ENCODE measurements around the gene KIAA1217.

KIAA1217 gene

DNA sequence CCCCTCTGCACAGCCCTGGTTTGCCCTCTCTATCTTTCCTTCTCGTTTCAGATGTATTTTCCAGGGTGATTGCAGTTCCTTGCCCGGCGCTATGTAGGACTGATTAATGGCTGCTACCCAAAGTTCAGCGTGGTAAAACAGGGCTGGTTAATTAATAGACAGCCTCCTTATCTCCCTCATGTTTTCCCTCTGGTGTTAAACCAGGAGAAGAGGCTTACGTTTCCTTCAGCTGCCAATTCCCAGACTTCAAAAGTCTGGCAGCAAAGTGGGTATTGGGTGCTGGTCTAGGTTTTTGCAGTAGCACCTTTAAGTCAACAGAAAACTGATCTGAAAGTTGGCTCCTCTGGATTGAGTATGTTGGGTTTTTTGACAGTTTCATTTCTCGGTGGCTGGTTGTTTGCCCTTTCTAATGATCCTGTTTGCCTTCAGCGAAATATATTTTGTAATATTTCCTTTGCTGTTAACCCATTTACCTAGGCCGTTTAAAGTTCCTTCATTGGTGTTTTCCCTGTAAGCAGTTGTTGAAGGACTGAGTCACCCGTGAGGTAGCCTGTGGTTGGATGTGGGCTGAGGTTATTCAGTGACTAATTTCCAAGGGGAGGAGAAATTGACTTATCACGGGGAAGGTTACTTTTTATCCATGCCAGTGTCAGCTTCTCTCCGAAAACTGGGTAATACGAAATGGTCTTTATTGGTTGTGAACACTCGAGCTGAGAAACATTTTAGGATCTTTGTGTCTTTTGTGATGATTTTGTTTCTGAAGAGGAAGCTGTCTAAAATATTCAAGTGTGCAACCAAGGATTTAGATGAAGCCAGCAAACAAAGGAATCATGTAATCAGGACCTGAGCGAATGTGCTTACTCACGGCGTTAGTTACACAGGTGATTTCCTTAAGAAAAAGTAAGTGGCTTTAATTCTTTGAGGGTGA is 257.2 kb downstream of the KIAA1217 start:
- peaks cover 30 to 31% of the 10 kb centered on the region in 2 donors for H3K4me1 ChIP-seq (ENCODE audit: control insufficient read depth in 1 of 2, insufficient read depth in 2 of 2, low read length in 2 of 2)
- no peaks in the 10 kb centered on the region for H3K27me3 ChIP-seq (ENCODE audit: control insufficient read depth in 1 of 2, insufficient read depth in 2 of 2, low read length in 2 of 2)
- H3K4me3 ChIP-seq (ENCODE audit: low read depth in 1 of 2, low read length in 2 of 2) = peak overlapping the region; percentile 66 to 76
- peak overlapping the region; percentile 60 to 76 for H3K9ac ChIP-seq (ENCODE audit: low read depth in 1 of 2, low read length in 2 of 2)
- peak overlapping the region; percentile 81 for H3K27ac ChIP-seq (ENCODE audit: low read depth, low read length)
- peaks cover 0 to 3% of the 10 kb centered on the region in 2 donors for H3K36me3 ChIP-seq (ENCODE audit: control insufficient read depth in 1 of 2, insufficient read depth in 2 of 2, low read length in 2 of 2)
- H3K9me3 ChIP-seq (ENCODE audit: control insufficient read depth in 1 of 2, low read length in 2 of 2) = no peaks in the 10 kb centered on the region

DNA sequence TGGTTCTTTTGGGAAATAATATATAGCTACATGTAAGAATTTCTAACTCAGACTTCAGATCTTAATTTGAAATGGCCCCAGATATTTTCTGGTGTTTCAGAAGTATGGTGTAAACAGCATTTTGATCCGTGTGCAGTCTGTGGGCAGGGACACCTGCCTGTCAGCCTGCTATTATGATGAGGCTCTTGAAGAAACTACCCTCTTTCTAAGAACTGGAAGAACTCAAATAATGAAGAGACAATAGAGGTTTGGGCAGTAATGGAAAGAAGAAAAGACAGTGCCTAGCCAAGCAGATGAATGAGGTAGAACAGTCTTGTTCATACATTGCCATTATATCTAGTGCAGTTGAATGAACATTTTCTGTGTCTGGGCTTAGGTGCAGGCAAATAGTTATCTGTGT is 258.2 kb downstream of the KIAA1217 start:
- Histone ChIP-seq H3K27ac (ENCODE audit: low read depth, low read length) (peak overlapping the region; percentile 69), H3K4me3 (ENCODE audit: low read depth in 1 of 2, low read length in 2 of 2) (peak overlapping the region; percentile 66 to 76), H3K27me3 (ENCODE audit: control insufficient read depth in 1 of 2, insufficient read depth in 2 of 2, low read length in 2 of 2) (no peaks in the 10 kb centered on the region), H3K36me3 (ENCODE audit: control insufficient read depth in 1 of 2, insufficient read depth in 2 of 2, low read length in 2 of 2) (peaks cover 0 to 3% of the 10 kb centered on the region in 2 donors), H3K9ac (ENCODE audit: low read depth in 1 of 2, low read length in 2 of 2) (peak overlapping the region in 1 of 2 donors; percentile 76), H3K9me3 (ENCODE audit: control insufficient read depth in 1 of 2, low read length in 2 of 2) (no peaks in the 10 kb centered on the region), H3K4me1 (ENCODE audit: control insufficient read depth in 1 of 2, insufficient read depth in 2 of 2, low read length in 2 of 2) (peaks cover 30 to 31% of the 10 kb centered on the region in 2 donors)

DNA sequence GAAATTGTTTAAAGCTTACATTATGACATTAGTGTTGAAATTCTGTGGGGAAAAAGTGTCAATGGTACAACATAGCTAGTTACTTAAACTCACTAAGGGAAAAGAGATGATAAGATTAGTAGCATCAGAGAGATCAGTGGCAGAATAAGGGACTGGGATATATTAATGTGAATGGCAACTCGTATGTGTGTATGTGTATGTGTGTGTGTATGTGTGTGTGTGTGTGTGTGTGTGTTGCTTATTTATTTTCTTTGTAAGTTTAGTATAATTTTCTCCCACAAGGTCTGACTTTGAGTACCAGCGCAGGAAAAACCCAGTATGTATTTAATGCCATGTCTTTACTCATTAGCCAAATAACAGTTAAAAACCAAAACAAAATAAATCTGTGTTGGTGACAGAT is 258.7 kb downstream of the KIAA1217 start:
- Histone ChIP-seq H3K9ac (ENCODE audit: low read depth in 1 of 2, low read length in 2 of 2) (peak overlapping the region in 1 of 2 donors; percentile 76), H3K9me3 (ENCODE audit: control insufficient read depth in 1 of 2, low read length in 2 of 2) (no peaks in the 10 kb centered on the region), H3K27ac (ENCODE audit: low read depth, low read length) (peak overlapping the region; percentile 69), H3K4me1 (ENCODE audit: control insufficient read depth in 1 of 2, insufficient read depth in 2 of 2, low read length in 2 of 2) (peaks cover 25 to 31% of the 10 kb centered on the region in 2 donors), H3K4me3 (ENCODE audit: low read depth in 1 of 2, low read length in 2 of 2) (peak overlapping the region; percentile 66 to 76), H3K27me3 (ENCODE audit: control insufficient read depth in 1 of 2, insufficient read depth in 2 of 2, low read length in 2 of 2) (no peaks in the 10 kb centered on the region), H3K36me3 (ENCODE audit: control insufficient read depth in 1 of 2, insufficient read depth in 2 of 2, low read length in 2 of 2) (peaks cover 0 to 3% of the 10 kb centered on the region in 2 donors)

GRCh38 chr10:24468281-24468751 is 259.4 kb downstream of the KIAA1217 start:
- no peak overlapping the region for H3K27ac ChIP-seq (ENCODE audit: low read depth, low read length)
- peak overlapping the region; percentile 66 to 76 for H3K4me3 ChIP-seq (ENCODE audit: low read depth in 1 of 2, low read length in 2 of 2)
- H3K36me3 ChIP-seq (ENCODE audit: control insufficient read depth in 1 of 2, insufficient read depth in 2 of 2, low read length in 2 of 2) = peaks cover under 1 to 6% of the 10 kb centered on the region in 2 donors
- no peaks in the 10 kb centered on the region for H3K27me3 ChIP-seq (ENCODE audit: control insufficient read depth in 1 of 2, insufficient read depth in 2 of 2, low read length in 2 of 2)
- H3K4me1 ChIP-seq (ENCODE audit: control insufficient read depth in 1 of 2, insufficient read depth in 2 of 2, low read length in 2 of 2) = peaks cover 18 to 30% of the 10 kb centered on the region in 2 donors
- H3K9ac ChIP-seq (ENCODE audit: low read depth in 1 of 2, low read length in 2 of 2) = peak overlapping the region; percentile 48 to 76
- no peaks in the 10 kb centered on the region for H3K9me3 ChIP-seq (ENCODE audit: control insufficient read depth in 1 of 2, low read length in 2 of 2)

- Histone ChIP-seq H3K9ac (ENCODE audit: low read depth in 1 of 2, low read length in 2 of 2) (no peak overlapping the region), H3K36me3 (ENCODE audit: control insufficient read depth in 1 of 2, insufficient read depth in 2 of 2, low read length in 2 of 2) (peaks cover 9 to 16% of the 10 kb centered on the region in 2 donors), H3K27me3 (ENCODE audit: control insufficient read depth in 1 of 2, insufficient read depth in 2 of 2, low read length in 2 of 2) (no peaks in the 10 kb centered on the region), H3K4me1 (ENCODE audit: control insufficient read depth in 1 of 2, insufficient read depth in 2 of 2, low read length in 2 of 2) (peaks cover 11 to 14% of the 10 kb centered on the region in 2 donors), H3K27ac (ENCODE audit: low read depth, low read length) (no peak overlapping the region), H3K9me3 (ENCODE audit: control insufficient read depth in 1 of 2, low read length in 2 of 2) (no peaks in the 10 kb centered on the region), H3K4me3 (ENCODE audit: low read depth in 1 of 2, low read length in 2 of 2) (no peak overlapping the region)
Measured at GRCh38 chr10:24469993-24470392, 261.1 kb downstream of the KIAA1217 start.

- Histone ChIP-seq H3K9me3 (ENCODE audit: control insufficient read depth in 1 of 2, low read length in 2 of 2) (peaks cover 4 to 5% of the 10 kb centered on the region in 2 donors), H3K9ac (ENCODE audit: low read depth in 1 of 2, low read length in 2 of 2) (no peak overlapping the region), H3K27ac (ENCODE audit: low read depth, low read length) (no peak overlapping the region), H3K27me3 (ENCODE audit: control insufficient read depth in 1 of 2, insufficient read depth in 2 of 2, low read length in 2 of 2) (no peaks in the 10 kb centered on the region), H3K36me3 (ENCODE audit: control insufficient read depth in 1 of 2, insufficient read depth in 2 of 2, low read length in 2 of 2) (peaks cover 12 to 36% of the 10 kb centered on the region in 2 donors), H3K4me3 (ENCODE audit: low read depth in 1 of 2, low read length in 2 of 2) (no peak overlapping the region), H3K4me1 (ENCODE audit: control insufficient read depth in 1 of 2, insufficient read depth in 2 of 2, low read length in 2 of 2) (peaks cover 3 to 6% of the 10 kb centered on the region in 2 donors)
Measured at GRCh38 chr10:24475598-24475997, 266.7 kb downstream of the KIAA1217 start.

GRCh38 chr10:24476913-24477701 is 268.2 kb downstream of the KIAA1217 start:
- H3K4me3 ChIP-seq (ENCODE audit: low read depth in 1 of 2, low read length in 2 of 2) = no peak overlapping the region
- H3K9ac ChIP-seq (ENCODE audit: low read depth in 1 of 2, low read length in 2 of 2) = no peak overlapping the region
- no peaks in the 10 kb centered on the region for H3K27me3 ChIP-seq (ENCODE audit: control insufficient read depth in 1 of 2, insufficient read depth in 2 of 2, low read length in 2 of 2)
- no peak overlapping the region for H3K27ac ChIP-seq (ENCODE audit: low read depth, low read length)
- H3K36me3 ChIP-seq (ENCODE audit: control insufficient read depth in 1 of 2, insufficient read depth in 2 of 2, low read length in 2 of 2) = peaks cover 12 to 33% of the 10 kb centered on the region in 2 donors
- H3K9me3 ChIP-seq (ENCODE audit: control insufficient read depth in 1 of 2, low read length in 2 of 2) = peaks cover 4 to 5% of the 10 kb centered on the region in 2 donors
- peaks cover 0 to 17% of the 10 kb centered on the region in 2 donors for H3K4me1 ChIP-seq (ENCODE audit: control insufficient read depth in 1 of 2, insufficient read depth in 2 of 2, low read length in 2 of 2)

DNA sequence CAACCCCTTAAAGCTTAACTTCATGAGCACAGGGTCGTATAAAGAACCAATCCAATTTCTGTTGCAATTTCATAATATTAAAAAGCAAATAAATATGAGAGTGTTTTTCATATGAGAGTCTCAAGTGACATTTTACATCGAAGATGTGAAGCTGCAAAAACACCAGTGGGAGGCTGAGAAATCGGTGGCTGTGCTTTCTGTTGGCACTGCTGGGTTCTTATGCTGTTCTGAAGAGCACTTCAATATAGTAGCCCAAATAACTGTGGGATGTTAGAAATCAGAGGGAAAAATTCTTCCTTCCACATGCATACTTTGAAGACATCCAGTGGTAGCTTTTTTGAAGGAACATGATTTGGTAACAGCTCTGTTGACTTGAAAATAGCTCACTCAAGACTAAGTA is 269.0 kb downstream of the KIAA1217 start:
- H3K36me3 ChIP-seq (ENCODE audit: control insufficient read depth in 1 of 2, insufficient read depth in 2 of 2, low read length in 2 of 2) = peaks cover 12 to 33% of the 10 kb centered on the region in 2 donors
- no peak overlapping the region for H3K27ac ChIP-seq (ENCODE audit: low read depth, low read length)
- H3K27me3 ChIP-seq (ENCODE audit: control insufficient read depth in 1 of 2, insufficient read depth in 2 of 2, low read length in 2 of 2) = no peaks in the 10 kb centered on the region
- no peak overlapping the region for H3K4me3 ChIP-seq (ENCODE audit: low read depth in 1 of 2, low read length in 2 of 2)
- peaks cover 4 to 5% of the 10 kb centered on the region in 2 donors for H3K9me3 ChIP-seq (ENCODE audit: control insufficient read depth in 1 of 2, low read length in 2 of 2)
- H3K4me1 ChIP-seq (ENCODE audit: control insufficient read depth in 1 of 2, insufficient read depth in 2 of 2, low read length in 2 of 2) = peaks cover under 1 to 18% of the 10 kb centered on the region in 2 donors
- no peak overlapping the region for H3K9ac ChIP-seq (ENCODE audit: low read depth in 1 of 2, low read length in 2 of 2)

- Histone ChIP-seq H3K4me1 (ENCODE audit: control insufficient read depth in 1 of 2, insufficient read depth in 2 of 2, low read length in 2 of 2) (peaks cover 7 to 26% of the 10 kb centered on the region in 2 donors), H3K9ac (ENCODE audit: low read depth in 1 of 2, low read length in 2 of 2) (no peak overlapping the region), H3K9me3 (ENCODE audit: control insufficient read depth in 1 of 2, low read length in 2 of 2) (peaks cover 4 to 5% of the 10 kb centered on the region in 2 donors), H3K36me3 (ENCODE audit: control insufficient read depth in 1 of 2, insufficient read depth in 2 of 2, low read length in 2 of 2) (peaks cover 3 to 21% of the 10 kb centered on the region in 2 donors), H3K27me3 (ENCODE audit: control insufficient read depth in 1 of 2, insufficient read depth in 2 of 2, low read length in 2 of 2) (no peaks in the 10 kb centered on the region), H3K4me3 (ENCODE audit: low read depth in 1 of 2, low read length in 2 of 2) (no peak overlapping the region), H3K27ac (ENCODE audit: low read depth, low read length) (no peak overlapping the region)
Measured at GRCh38 chr10:24479806-24480205, 270.9 kb downstream of the KIAA1217 start.

All from duodenal mucosa (tissue), 2 donors.